K562 (cell line): ENCODE results near the gene KIFC3. TPM values are rescaled to one million over a fixed set of nuclear protein-coding genes. Genes with fewer than 3 reads are reported as not detected.

Experiments used
- ATF1 ChIP-seq, 2 experiments: fragments of 450-650 bp in 1 of 2; IDR thresholded peaks; 2 replicates each; pipeline ENCODE4 v1.6.1; 2016; ENCODE audit warnings: missing compliant biosample characterization in 1 of 2, missing genetic modification characterization in 1 of 2
- BACH1 ChIP-seq: fragments of 200-800 bp; sonication (Bioruptor generic); IDR thresholded peaks from 2 replicates; pipeline ENCODE4 v1.6.1; 2016; ENCODE audit warnings: missing genetic modification characterization, missing compliant biosample characterization
- BCOR ChIP-seq: fragments of 450-650 bp; IDR thresholded peaks from 2 replicates; pipeline ENCODE4 v1.6.1; 2016
- CCAR2 ChIP-seq: fragments of 200-400 bp; formaldehyde crosslinking; IDR thresholded peaks from 2 replicates; pipeline ENCODE4 v1.6.1; 2017; ENCODE audit warnings: mild to moderate bottlenecking, low read depth, low read length
- CREB1 ChIP-seq, 2 experiments: sonication (generic) in 1 of 2; formaldehyde crosslinking in 1 of 2; IDR thresholded peaks; 2 replicates each; pipeline versions ENCODE4 v1.6.1 to v1.8.0; 2012 to 2022; ENCODE audit warnings: inconsistent platforms in 1 of 2, mild to moderate bottlenecking in 1 of 2, missing genetic modification reagents in 1 of 2, moderate library complexity in 1 of 2
- CSDE1 ChIP-seq, 2 experiments: fragments of 450-650 bp; IDR thresholded peaks; 2 replicates each; pipeline ENCODE4 v1.6.1; 2016; ENCODE audit warnings: mild to moderate bottlenecking in 1 of 2
- CXXC5 ChIP-seq: fragments of 250-450 bp; sonication (Bioruptor Pico); IDR thresholded peaks from 2 replicates; pipeline ENCODE4 v1.8.0; 2022; ENCODE audit warnings: inconsistent platforms, mild to moderate bottlenecking, moderate library complexity
- EP400 ChIP-seq: fragments of 450-650 bp; IDR thresholded peaks from 2 replicates; pipeline ENCODE4 v1.6.1; 2017; ENCODE audit warnings: antibody characterized with exemption, mild to moderate bottlenecking, moderate library complexity
- ESRRB ChIP-seq: fragments of 250-450 bp; sonication (Bioruptor Pico); IDR thresholded peaks from 2 replicates; pipeline ENCODE4 v1.5.0; 2020; ENCODE audit warnings: mild to moderate bottlenecking, moderate library complexity, borderline replicate concordance
- HNRNPH1 ChIP-seq: fragments of 200-400 bp; formaldehyde crosslinking; optimal IDR thresholded peaks from 2 replicates; pipeline ENCODE3; 2017; ENCODE audit warnings: low read depth, mild to moderate bottlenecking, low read length, moderate library complexity
- ILK ChIP-seq: fragments of 450-650 bp; IDR thresholded peaks from 2 replicates; pipeline ENCODE4 v1.6.1; 2016; ENCODE audit warnings: missing genetic modification characterization, low read depth, mild to moderate bottlenecking, missing compliant biosample characterization, moderate library complexity, borderline replicate concordance
- KLF13 ChIP-seq: fragments of 450-650 bp; IDR thresholded peaks from 2 replicates; pipeline ENCODE4 v1.6.1; 2016; ENCODE audit warnings: missing genetic modification characterization, low read depth, mild to moderate bottlenecking, missing compliant biosample characterization, moderate library complexity, borderline replicate concordance
- MYNN ChIP-seq, 2 experiments: sonication (generic); formaldehyde crosslinking in 1 of 2; IDR thresholded peaks; 2 replicates each; pipeline versions ENCODE4 v1.5.0 to v1.6.1; 2016 to 2020; ENCODE audit warnings: antibody characterized with exemption in 1 of 2, missing genetic modification reagents in 1 of 2
- SIN3A ChIP-seq, 2 experiments: fragments of 150-350 bp in 1 of 2; IDR thresholded peaks; 2 replicates each; pipeline ENCODE4 v1.6.1; 2011 to 2016; ENCODE audit warnings: borderline replicate concordance in 2 of 2, low read depth in 2 of 2, low read length in 2 of 2, mild to moderate bottlenecking in 2 of 2, moderate library complexity in 2 of 2; ENCODE audit not compliant: control insufficient read depth in 1 of 2
- SIN3B ChIP-seq: fragments of 450-650 bp; IDR thresholded peaks from 2 replicates; pipeline ENCODE4 v1.6.1; 2017; ENCODE audit warnings: low read depth, mild to moderate bottlenecking, moderate library complexity
- SPI1 ChIP-seq: IDR thresholded peaks from 2 replicates; pipeline ENCODE4 v1.6.1; 2011; ENCODE audit warnings: low read depth, low read length, control low read depth, borderline replicate concordance
- TRIM24 ChIP-seq, 2 experiments: fragments of 450-650 bp; IDR thresholded peaks; 2 replicates each; pipeline ENCODE4 v1.6.1; 2016
- TRIM28 ChIP-seq: fragments of 450-650 bp; IDR thresholded peaks from 2 replicates; pipeline ENCODE4 v1.6.1; 2017
- ZBTB7A ChIP-seq: IDR thresholded peaks from 2 replicates; pipeline ENCODE4 v1.6.1; 2011; ENCODE audit warnings: low read depth, mild to moderate bottlenecking, low read length, moderate library complexity, borderline replicate concordance; ENCODE audit not compliant: control insufficient read depth
- ZNF143 ChIP-seq: sonication (generic); formaldehyde crosslinking; IDR thresholded peaks from 2 replicates; pipeline ENCODE4 v1.9.0; 2022; ENCODE audit warnings: mild to moderate bottlenecking, missing genetic modification reagents
- ZNF253 ChIP-seq: fragments of 250-450 bp; sonication (Bioruptor Pico); conservative IDR thresholded peaks from 2 replicates; pipeline ENCODE4 v1.6.1; 2021; ENCODE audit warnings: mild to moderate bottlenecking
- ZSCAN32 ChIP-seq: fragments of 450-650 bp; formaldehyde crosslinking; IDR thresholded peaks from 2 replicates; pipeline ENCODE4 v1.4.0; 2020; ENCODE audit warnings: mild to moderate bottlenecking, moderate library complexity
- polyA plus RNA-seq, 8 experiments: library from polyadenylated mRNA; depleted of rRNA in 4 of 8; stranded (reverse) in 5 of 8; unstranded in 3 of 8; fragments of >200 nt; fragmentation: Nextera tagmentation in 2 of 8; fragmentation: Illumina TruSeq in 1 of 8; extraction: Ambion mirVana in 2 of 8; extraction: Trizol in 1 of 8; gene quantifications; 2 replicates each; pipeline versions ENCODE4 v1.2.1 to v1.2.3, GENCODE V29; 2011 to 2014; ENCODE audit warnings: inconsistent platforms in 1 of 8, missing spikeins in 1 of 8
- total RNA-seq, 7 experiments: library from RNA; depleted of rRNA in 6 of 7; stranded (reverse); fragments of >200 nt in 6 of 7; fragmentation: Illumina TruSeq in 2 of 7; extraction: Trizol in 2 of 7; gene quantifications; 2 replicates each; pipeline versions ENCODE4 v1.2.1 to v1.2.3, GENCODE V29; 2011 to 2021; ENCODE audit warnings: low replicate concordance in 1 of 7
- TF ChIP-seq, protein P1 (sequence below): fragments of 250-450 bp; sonication (Bioruptor Pico); IDR thresholded peaks from 2 replicates; pipeline ENCODE4 v1.5.0; 2021
- TF ChIP-seq, protein P2 (sequence below): fragments of 250-450 bp; sonication (Bioruptor Pico); IDR thresholded peaks from 2 replicates; pipeline ENCODE4 v1.5.0; 2021
- TF ChIP-seq, protein P3 (sequence below), 3 experiments: IDR thresholded peaks in 2 of 3; conservative IDR thresholded peaks in 1 of 3; 2 replicates each; pipeline ENCODE4 v1.5.1; 2011 to 2012; ENCODE audit warnings: low read length in 3 of 3, mild to moderate bottlenecking in 3 of 3, control low read depth in 2 of 3, improper control_type of control experiment in 1 of 3, inconsistent platforms in 1 of 3, low read depth in 1 of 3, mixed read lengths in 1 of 3, moderate library complexity in 1 of 3; ENCODE audit not compliant: insufficient read depth in 2 of 3

KIFC3 gene
- total and polyA plus RNA-seq, 9 of the 15 experiments (the other 6 are each of a cell fraction or from before 2014, with no cell fraction given) = 0.23 to 105 (median 26.2) TPM

DNA sequence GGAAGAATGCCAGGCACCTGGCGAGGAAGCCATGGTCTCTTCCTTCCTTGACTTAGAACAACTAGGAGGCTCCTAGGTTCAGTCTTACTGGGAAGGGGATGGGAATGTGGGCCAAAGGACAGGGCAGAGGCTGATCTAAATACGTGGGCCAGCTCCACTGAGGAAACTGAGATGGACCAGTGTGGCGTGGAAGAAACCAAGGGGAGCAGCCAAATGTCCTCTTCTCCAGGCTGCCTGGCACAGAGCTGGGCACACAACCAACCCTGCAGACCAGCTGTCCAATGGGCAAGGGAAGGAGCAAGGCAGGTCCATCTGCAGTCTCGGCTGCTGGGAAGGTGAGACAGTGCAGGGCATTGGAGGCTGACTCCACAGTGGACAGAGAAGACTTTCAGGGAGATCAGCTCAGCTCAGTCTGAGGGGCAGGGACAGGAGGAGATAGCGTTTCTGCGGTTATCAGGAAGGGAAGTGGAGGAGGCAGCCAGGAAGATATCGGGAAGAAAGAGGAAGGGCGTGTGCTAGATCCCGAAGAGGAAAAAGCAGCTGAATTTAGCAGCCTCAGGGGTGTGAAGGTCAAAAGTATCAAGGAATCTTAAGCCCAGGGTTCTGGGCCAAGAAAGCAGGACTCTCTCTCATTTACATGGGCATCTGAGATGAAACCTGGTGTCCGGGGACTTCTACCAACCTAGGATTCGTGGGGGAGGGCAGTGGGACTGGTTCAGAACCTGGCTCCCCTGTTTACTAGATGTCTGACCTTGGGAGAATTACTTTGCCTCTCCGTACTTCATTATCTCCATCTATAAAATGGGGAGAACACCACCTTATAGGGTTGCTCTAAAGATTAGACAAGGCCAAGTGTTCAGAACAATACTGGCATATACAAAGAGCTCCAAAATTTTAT is 1.8 kb downstream of the KIFC3 start (continued):
- TF ChIP-seq BCOR (peak; percentile 57; the same call in 1 of the 2 replicates), TRIM28 (no peak), ATF1 (CRISPR knock-in tag; IDR thresholded peaks at IDR 0.05) (no peak), ATF1 (tag; IDR thresholded peaks at IDR 0.05) (no peak), SPI1 (peak; percentile 97), ZNF143 (no peak), EP400 (no peak), ZBTB7A (no peak), ZSCAN32 (CRISPR knock-in tag) (no peak), BACH1 (tag) (no peak), CSDE1 (IDR thresholded peaks at IDR 0.05) (no peak), SIN3A (IDR thresholded peaks at IDR 0.05; ENCODE audit: borderline replicate concordance in 2 of 2, control insufficient read depth in 1 of 2, low read depth in 2 of 2, low read length in 2 of 2) (no peak), TRIM24 (IDR thresholded peaks at IDR 0.05) (no peak), KLF13 (no peak), MYNN (IDR thresholded peaks at IDR 0.05) (0 out of 2 replicates have a peak, but pooled peaks have one; percentile 42), MYNN (CRISPR knock-in tag; IDR thresholded peaks at IDR 0.05) (no peak), SIN3B (no peak; the same call in 1 of the 2 replicates), CREB1 (IDR thresholded peaks at IDR 0.05) (no peak), CREB1 (CRISPR knock-in tag; IDR thresholded peaks at IDR 0.05) (no peak), ESRRB (CRISPR knock-in tag) (no peak), ILK (tag) (no peak), CCAR2 (no peak), HNRNPH1 (no peak), ZNF253 (no peak), CXXC5 (CRISPR knock-in tag) (peak; percentile 58)
- TF ChIP-seq, protein P1, sequence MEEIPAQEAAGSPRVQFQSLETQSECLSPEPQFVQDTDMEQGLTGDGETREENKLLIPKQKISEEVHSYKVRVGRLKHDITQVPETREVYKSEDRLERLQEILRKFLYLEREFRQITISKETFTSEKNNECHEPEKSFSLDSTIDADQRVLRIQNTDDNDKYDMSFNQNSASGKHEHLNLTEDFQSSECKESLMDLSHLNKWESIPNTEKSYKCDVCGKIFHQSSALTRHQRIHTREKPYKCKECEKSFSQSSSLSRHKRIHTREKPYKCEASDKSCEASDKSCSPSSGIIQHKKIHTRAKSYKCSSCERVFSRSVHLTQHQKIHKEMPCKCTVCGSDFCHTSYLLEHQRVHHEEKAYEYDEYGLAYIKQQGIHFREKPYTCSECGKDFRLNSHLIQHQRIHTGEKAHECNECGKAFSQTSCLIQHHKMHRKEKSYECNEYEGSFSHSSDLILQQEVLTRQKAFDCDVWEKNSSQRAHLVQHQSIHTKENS (CRISPR knock-in tag) = no peak
- TF ChIP-seq, protein P2, sequence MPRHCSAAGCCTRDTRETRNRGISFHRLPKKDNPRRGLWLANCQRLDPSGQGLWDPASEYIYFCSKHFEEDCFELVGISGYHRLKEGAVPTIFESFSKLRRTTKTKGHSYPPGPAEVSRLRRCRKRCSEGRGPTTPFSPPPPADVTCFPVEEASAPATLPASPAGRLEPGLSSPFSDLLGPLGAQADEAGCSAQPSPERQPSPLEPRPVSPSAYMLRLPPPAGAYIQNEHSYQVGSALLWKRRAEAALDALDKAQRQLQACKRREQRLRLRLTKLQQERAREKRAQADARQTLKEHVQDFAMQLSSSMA (CRISPR knock-in tag) = no peak
- TF ChIP-seq, protein P3, sequence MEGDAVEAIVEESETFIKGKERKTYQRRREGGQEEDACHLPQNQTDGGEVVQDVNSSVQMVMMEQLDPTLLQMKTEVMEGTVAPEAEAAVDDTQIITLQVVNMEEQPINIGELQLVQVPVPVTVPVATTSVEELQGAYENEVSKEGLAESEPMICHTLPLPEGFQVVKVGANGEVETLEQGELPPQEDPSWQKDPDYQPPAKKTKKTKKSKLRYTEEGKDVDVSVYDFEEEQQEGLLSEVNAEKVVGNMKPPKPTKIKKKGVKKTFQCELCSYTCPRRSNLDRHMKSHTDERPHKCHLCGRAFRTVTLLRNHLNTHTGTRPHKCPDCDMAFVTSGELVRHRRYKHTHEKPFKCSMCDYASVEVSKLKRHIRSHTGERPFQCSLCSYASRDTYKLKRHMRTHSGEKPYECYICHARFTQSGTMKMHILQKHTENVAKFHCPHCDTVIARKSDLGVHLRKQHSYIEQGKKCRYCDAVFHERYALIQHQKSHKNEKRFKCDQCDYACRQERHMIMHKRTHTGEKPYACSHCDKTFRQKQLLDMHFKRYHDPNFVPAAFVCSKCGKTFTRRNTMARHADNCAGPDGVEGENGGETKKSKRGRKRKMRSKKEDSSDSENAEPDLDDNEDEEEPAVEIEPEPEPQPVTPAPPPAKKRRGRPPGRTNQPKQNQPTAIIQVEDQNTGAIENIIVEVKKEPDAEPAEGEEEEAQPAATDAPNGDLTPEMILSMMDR (IDR thresholded peaks at IDR 0.05 in 2 of 3, conservative IDR thresholded peaks at IDR 0.05 in 1 of 3; ENCODE audit: insufficient read depth in 2 of 3, low read depth in 1 of 3, low read length in 3 of 3) = no peak
